Nephron progenitor cell (in vitro differentiated cells): ENCODE measurements around the gene SEPTIN10.

ENCODE experiments used
- DNase-seq: peaks from one replicate; pipeline ENCODE4 v3.0.0; 2021
- H3K27ac Mint-ChIP-seq: 2 replicates; pipeline ENCODE4 v1.8.0; 2021; ENCODE audit warnings: mild to moderate bottlenecking, moderate library complexity, mixed read lengths
- H3K27me3 Mint-ChIP-seq: 2 replicates; pipeline ENCODE4 v1.8.0; 2021; ENCODE audit warnings: mild to moderate bottlenecking, low read depth, mixed read lengths; ENCODE audit not compliant: poor library complexity
- H3K36me3 Mint-ChIP-seq: 2 replicates; pipeline ENCODE4 v1.8.0; 2021; ENCODE audit warnings: low read depth, mixed read lengths
- H3K4me1 Mint-ChIP-seq: 2 replicates; pipeline ENCODE4 v1.8.0; 2021; ENCODE audit warnings: mixed read lengths
- H3K4me3 Mint-ChIP-seq: 2 replicates; pipeline ENCODE4 v1.8.0; 2021; ENCODE audit warnings: mild to moderate bottlenecking, moderate library complexity, mixed read lengths
- H3K9me3 Mint-ChIP-seq: 2 replicates; pipeline ENCODE4 v1.8.0; 2021; ENCODE audit warnings: mild to moderate bottlenecking, moderate library complexity, mixed read lengths
- CTCF ChIP-seq: fragments of 200-600 bp; sonication (generic); IDR thresholded peaks from 2 replicates; pipeline ENCODE4 v1.5.0; 2021; ENCODE audit warnings: antibody characterized with exemption

SEPTIN10 gene

GRCh38 chr2:109527079-109527478 is 86.7 kb downstream of the SEPTIN10 start:
- H3K4me3 Mint-ChIP-seq, result no peak overlapping the region
- no peaks in the 10 kb centered on the region for H3K36me3 Mint-ChIP-seq
- no peak for DNase-seq
- H3K27ac Mint-ChIP-seq, result peak overlapping the region; percentile 40
- H3K27me3 Mint-ChIP-seq, result peaks cover 4% of the 10 kb centered on the region
- H3K9me3 Mint-ChIP-seq, result no peaks in the 10 kb centered on the region
- TF ChIP-seq CTCF, result no peak
- peaks cover 38% of the 10 kb centered on the region for H3K4me1 Mint-ChIP-seq

- no peak for DNase-seq
- H3K27ac Mint-ChIP-seq, result no peak overlapping the region
Measured at GRCh38 chr2:109526442-109526970, 87.3 kb downstream of the SEPTIN10 start.

GRCh38 chr2:109525836-109526235 is 87.9 kb downstream of the SEPTIN10 start:
- DNase-seq, result no peak
- peaks cover 3% of the 10 kb centered on the region for H3K27me3 Mint-ChIP-seq
- no peaks in the 10 kb centered on the region for H3K9me3 Mint-ChIP-seq
- H3K36me3 Mint-ChIP-seq, result no peaks in the 10 kb centered on the region
- H3K4me3 Mint-ChIP-seq, result no peak overlapping the region
- peaks cover 38% of the 10 kb centered on the region for H3K4me1 Mint-ChIP-seq
- no peak for TF ChIP-seq CTCF
- no peak overlapping the region for H3K27ac Mint-ChIP-seq

More at GRCh38 chr2:109526442-109526970, 87.3 kb downstream of the SEPTIN10 start:
- Mint-ChIP-seq H3K4me1 (peaks cover 38% of the 10 kb centered on the region), H3K27me3 (peaks cover 4% of the 10 kb centered on the region), H3K36me3 (no peaks in the 10 kb centered on the region), H3K9me3 (no peaks in the 10 kb centered on the region), H3K4me3 (no peak overlapping the region)
- TF ChIP-seq CTCF, result no peak

- Mint-ChIP-seq H3K36me3 (no peaks in the 10 kb centered on the region), H3K27ac (peak overlapping the region; percentile 48), H3K4me1 (peaks cover 24% of the 10 kb centered on the region), H3K4me3 (no peak overlapping the region), H3K27me3 (no peaks in the 10 kb centered on the region), H3K9me3 (no peaks in the 10 kb centered on the region)
- TF ChIP-seq CTCF, result no peak
- no peak for DNase-seq
Measured at GRCh38 chr2:109523536-109524361, 90.0 kb downstream of the SEPTIN10 start.

GRCh38 chr2:109523121-109523520 is 90.6 kb downstream of the SEPTIN10 start:
- peaks cover 23% of the 10 kb centered on the region for H3K4me1 Mint-ChIP-seq
- no peak overlapping the region for H3K4me3 Mint-ChIP-seq
- no peak for DNase-seq
- no peak overlapping the region for H3K27ac Mint-ChIP-seq
- no peaks in the 10 kb centered on the region for H3K27me3 Mint-ChIP-seq
- H3K9me3 Mint-ChIP-seq, result no peaks in the 10 kb centered on the region
- no peak for TF ChIP-seq CTCF
- H3K36me3 Mint-ChIP-seq, result no peaks in the 10 kb centered on the region

GRCh38 chr2:109522063-109522374 is 91.7 kb downstream of the SEPTIN10 start:
- Mint-ChIP-seq H3K4me3 (no peak overlapping the region), H3K9me3 (no peaks in the 10 kb centered on the region), H3K4me1 (peaks cover 23% of the 10 kb centered on the region), H3K36me3 (no peaks in the 10 kb centered on the region), H3K27me3 (no peaks in the 10 kb centered on the region), H3K27ac (no peak overlapping the region)
- no peak for TF ChIP-seq CTCF
- DNase-seq, result no peak
